Hematopoietic multipotent progenitor cell treated with erythropoietin and hydrocortisone succinate and interleukin-3 and kit ligand, for 15 days (in vitro differentiated cells): Measurements from ENCODE around the gene LAD1.

Experiments used
- DNase-seq: peaks from one replicate; pipeline ENCODE4 v3.0.0-alpha.2; 2015; ENCODE audit warnings: low spot score

The LAD1 gene

GRCh38 chr1:201399018-201399351, at the start of gene LAD1:
LAD1 (minus strand) TSS chr1:201399324; CDS start chr1:201399306, 18 bp downstream.
- no peak for DNase-seq

GRCh38 chr1:201447903-201448871, 49.1 kb upstream of the LAD1 start:
- peak; percentile 42 for DNase-seq

- DNase-seq = no peak
These were observed 46.2 kb upstream of the LAD1 start for GRCh38 chr1:201445310-201445709.

DNA sequence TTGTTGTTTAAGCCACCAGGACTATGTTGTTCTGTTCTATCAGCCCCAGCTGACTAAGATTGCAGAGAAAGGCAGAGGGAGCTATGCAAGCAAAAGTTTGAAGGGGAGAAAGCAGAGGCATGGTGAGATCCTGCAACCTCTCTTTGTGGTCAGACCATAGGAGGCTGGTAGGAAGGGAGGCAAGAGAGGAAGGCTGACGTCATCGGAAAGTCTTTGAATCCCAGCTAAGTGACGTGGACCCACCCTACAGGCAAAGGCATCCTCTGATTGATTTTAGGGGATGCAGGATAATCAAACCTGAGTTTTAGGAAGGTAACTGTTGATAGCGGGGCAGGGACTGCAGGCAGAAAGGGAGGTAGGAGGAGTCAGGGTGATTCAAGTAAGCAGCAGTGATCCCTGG, 45.7 kb upstream of the LAD1 start:
- no peak for DNase-seq

- no peak for DNase-seq
These were observed 44.6 kb upstream of the LAD1 start for GRCh38 chr1:201443747-201444146.

DNA sequence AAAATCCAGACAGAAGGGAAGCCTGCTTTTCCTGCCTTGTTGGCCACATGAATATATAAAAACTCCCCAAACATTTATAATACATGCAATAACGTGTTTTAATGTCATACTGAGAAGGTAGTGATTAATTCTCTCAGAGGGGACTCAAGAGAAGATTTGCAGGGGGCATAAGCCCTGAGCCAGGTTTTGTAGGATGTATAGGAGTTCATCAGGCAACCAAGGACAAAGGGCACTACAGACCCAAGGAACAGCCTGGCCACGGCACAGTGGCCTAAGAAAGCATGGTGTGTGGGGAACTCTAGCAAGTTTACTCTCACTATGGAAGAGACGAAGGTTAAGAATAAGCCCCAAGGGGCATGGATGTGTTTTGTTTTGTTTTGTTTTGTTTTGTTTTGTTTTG, 37.8 kb upstream of the LAD1 start:
- DNase-seq = no peak

GRCh38 chr1:201436393-201436792, 37.3 kb upstream of the LAD1 start:
- DNase-seq = no peak

DNA sequence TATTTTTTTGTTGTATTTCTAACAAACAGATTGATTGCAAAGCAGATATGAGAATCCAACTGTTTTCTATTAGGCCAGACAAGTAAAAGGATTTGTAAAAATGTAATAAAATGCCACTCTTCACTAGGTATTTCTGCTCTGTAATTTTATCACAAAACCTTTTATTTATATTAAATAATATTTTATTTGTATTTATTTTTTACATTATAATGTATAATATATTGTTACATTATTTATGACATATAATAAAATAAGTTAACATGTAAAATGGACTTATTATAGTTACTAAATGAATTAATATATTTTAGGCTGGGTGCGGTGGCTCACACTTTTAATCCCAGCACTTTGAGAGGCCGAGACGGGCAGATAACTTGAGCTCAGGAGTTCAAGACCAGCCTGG, 35.1 kb upstream of the LAD1 start:
- DNase-seq = no peak

DNA sequence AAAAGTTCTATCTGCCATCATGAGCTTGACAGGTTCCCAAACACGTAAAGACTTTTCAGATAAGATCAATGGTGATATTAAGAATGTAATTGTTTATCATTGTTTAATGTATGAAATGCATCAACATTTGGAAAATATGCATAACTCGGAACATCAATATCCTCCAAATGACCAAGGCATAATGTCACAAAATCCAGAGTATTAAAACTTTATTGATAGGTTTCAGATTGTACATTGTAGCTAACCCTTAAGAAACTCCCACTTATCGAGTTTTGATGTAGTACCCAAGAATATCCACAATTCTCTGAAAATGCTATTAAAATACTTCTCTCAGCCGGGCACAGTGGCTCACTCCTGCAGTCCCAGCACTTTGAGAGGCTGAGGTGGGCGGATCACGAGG, 34.5 kb upstream of the LAD1 start:
- DNase-seq = no peak

DNA sequence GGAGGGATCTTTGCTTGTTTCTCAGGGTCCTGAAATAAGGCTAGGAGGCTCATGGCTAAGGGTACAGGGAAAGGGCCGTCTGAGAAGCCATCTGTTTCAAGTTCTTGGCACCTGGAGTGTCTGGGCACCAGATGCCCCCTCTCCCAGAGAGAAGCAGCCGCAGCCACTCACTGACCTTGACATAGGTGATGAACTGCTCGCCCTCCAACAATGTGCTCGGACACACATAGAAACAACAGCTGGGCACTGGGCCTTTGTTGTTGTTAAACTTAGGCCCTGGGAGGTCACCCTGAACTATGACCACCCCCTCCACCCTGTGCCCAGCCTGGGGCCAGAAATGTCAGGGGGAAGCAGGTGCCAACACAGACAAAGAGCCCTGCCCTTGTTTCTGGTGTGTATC, 31.7 kb upstream of the LAD1 start:
- DNase-seq = no peak

DNA sequence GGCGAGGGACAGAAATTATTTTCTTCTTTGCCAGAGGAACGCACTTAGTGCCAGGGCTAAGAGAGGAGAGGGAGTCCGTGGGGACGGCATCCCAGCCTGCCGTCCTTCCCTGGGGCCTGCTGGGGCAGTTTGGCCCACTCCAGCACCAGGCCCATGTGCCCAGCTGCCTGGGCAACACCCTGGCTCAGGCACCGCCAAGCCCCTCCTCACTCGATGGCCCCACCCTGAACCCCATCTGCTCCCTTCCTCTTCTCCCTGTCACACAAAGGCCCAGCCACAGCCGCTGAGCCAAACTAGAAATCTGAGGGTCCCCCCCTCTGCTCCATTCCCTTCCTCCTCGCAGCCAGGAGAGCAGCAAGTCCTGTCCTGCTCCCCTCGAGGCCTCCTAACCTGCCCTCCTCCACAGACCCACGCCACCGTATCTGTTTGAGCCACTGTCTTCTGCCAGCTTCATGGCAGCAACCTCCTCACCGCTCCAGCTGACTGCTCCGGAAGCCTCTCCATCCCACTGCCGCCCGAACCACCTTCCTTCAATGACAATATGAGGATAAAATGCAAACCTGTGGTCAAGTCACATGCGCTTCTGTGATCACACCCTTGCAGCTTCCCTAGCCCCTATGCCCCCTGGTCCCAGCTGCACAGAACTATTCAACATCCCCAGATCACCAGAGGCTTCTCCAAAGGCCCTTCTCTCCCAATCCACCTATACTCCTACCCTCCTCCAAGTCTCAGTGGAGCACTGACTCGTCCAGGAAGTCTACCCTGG, 30.8 kb upstream of the LAD1 start:
- DNase-seq = no peak

GRCh38 chr1:201427963-201428362, 28.8 kb upstream of the LAD1 start:
- DNase-seq = no peak

DNA sequence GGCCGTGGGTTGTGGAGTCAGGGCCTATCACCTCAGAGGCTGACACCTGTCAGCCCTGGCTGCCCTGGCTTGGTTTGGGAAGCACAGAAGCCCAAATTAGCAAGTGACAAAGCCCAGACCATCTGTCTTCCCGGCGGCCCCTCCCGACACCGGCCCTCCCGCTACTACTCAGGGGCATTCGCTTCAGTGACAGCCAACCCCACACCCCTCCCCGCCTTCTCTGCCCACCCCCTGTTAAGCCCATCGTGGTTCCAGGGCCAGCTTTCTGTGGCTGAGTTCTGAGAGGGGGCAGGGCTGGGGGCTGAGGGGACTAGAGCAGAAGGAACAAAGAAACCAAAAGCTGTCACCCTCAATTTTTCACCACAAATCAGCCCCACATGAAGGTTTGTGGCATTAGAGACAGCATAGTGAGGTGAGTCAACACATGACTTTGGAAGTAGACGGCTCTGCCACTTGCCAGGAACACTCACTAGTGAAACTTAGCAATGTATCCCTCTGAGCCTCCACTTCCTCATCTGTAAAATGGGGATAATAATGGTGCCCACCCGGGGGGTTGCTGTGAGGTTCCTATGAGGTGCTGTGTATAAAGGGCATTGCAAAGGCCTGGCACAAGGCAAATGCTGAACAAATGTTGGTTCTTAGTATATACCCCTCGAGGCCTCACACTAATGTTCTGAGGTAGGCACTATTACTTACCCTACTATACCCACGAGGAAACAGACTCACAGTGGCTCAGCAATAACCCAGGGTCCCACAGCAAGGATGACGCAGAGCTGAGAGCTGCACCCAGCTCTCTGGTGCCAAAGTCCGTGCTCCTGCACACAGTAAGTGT, 27.6 kb upstream of the LAD1 start:
- DNase-seq = no peak

DNA sequence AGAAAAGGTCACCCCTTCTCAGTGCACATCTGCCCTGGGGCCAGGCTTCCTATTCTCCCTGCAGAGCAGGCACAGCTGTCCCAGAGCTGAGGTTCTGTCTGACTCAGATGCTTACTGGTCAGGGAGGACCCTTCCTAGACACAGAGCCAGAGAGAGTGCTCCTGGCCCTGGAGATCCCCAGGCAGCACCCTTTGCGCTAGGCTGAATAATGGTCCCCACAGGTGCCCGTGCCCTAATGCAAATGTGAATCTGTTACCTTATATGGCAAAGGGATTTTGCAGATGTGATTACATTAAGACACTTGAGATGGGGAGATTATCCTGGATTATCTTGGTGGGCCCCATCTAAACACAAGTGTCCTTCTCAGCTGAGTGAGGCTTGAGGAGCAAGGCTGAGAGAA, 25.0 kb upstream of the LAD1 start:
- no peak for DNase-seq

GRCh38 chr1:201423655-201424054, 24.5 kb upstream of the LAD1 start:
- DNase-seq = no peak

DNA sequence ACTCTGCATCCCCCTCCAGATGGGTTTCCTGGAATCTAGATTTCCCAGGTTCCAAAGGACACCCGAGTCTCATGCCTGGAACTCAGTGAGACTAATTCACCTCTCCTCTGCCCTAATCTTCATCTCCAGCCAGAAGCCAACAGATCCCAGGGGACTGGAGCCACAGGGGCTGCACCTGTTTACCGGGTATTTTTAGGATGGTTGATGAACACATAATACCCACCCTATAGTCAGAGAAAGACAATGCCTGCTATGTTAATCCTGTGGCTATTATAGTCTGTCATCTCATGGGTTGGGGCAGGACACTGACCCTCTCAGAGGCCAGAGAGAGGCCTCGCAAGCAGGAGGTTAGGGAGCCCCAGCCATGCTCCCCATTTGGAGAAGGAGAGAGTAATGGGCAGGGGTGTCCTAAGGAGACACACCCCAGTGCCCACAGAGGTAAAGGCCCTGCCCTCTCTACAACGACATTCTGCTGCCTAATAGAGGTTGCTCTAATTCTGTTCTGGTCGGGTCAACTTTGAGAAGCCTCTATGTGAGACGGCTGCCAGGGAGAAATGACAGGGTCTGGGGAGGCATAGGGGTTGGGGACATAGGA, 23.4 kb upstream of the LAD1 start:
- no peak for DNase-seq

DNA sequence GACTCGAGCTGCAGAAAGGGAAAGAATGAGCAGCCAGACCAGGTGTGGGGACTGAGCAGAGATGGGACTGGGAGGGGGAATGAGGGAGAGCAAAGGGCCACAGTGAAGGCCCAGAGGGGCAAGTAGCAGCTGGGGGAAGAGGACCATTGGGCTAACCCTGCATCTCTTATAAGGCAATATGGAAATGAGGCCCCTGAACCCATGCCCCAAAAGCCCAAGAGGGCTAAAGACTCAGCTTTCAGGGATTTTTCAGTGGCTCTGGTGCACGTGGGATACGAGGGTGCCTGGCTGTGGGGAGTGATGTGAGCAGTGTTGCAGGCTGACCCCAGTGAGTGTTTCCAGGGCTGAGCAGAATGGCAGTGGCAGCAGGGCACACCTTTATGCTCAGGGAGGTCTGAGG, 22.9 kb upstream of the LAD1 start:
- no peak for DNase-seq

DNA sequence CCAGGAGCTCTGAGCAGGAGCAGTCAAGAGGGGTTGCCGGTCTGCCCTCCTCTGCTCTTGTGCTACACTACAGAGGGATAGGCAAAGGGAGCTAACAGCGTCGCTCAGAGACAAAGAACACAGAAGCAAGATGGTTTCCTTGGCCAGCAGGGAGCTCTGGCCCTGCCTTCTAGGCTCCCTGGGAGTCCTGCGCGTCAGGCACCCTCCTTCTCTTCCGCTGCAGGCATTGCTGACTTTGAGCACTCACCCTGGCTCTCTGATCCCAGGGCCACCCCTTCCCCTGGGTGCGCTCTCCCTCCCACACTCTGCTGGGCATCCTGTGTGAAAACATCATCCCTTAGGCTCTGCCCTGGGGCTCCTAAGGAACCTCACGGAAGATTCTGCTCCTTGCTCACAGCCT, 21.9 kb upstream of the LAD1 start:
- no peak for DNase-seq

GRCh38 chr1:201420608-201421002, 21.5 kb upstream of the LAD1 start:
- no peak for DNase-seq

DNA sequence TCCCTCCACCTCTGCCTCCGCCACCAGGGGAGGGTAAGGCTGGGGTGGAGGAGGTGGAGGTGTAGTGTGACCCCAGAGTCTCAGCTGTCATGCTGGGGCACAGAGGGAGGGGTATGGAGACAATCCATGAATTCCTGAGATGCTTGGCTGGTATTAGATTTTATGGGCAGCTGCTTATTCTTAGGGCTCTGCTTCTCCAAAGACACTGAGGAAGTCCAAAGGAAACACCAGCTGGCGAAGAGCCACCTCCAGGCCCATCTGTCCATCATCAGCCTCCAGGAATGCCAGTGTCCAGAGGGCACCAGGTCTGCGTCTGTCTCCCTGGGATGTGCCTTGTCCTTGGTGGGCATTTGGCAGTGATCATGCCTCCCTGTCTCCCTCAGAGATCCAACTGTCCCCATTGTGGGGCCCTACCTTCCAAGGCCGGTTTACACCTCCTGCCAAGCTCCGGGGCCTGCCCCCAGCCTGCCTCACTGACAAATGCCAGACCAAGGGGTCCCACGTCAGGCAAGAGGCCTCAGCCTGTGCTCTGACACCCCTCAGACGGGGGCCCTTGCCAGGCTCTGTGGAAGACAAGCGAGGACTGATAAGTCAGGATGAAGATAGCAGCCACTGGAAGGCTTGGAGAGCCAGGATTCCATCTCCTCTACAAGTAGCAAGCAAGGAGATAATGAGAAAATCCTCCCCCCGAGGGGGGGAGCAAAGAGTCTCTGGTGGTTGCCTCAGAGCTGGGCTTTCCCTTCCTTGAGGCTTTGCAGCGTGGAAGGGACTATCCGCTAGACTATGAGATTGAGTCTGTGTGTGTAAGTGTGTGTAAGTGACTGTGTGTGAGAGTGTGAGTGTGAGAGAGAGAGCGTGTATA, 20.9 kb upstream of the LAD1 start:
- DNase-seq = no peak

DNA sequence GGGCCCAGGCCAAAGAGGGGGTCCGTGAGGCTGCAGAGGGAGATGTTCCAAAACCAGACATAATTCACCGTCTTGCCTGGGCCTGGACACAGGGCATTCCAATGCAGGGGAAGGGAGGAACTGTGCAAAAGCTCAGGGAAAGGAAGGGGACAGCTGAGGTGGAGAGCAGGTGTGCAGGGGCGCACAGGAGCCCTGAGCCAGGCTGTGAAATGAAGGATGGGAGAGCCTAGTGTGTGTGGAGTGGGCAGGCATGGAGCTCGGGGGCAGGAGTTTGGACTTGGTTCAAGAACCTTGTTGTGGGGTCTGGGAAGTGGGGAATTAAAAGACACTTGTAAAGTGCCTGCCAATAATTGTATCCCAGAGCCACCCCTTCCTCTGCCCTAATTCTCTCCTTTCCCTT, 20.1 kb upstream of the LAD1 start:
- no peak for DNase-seq
